ENCODE data around the gene AGO4.

DNA sequence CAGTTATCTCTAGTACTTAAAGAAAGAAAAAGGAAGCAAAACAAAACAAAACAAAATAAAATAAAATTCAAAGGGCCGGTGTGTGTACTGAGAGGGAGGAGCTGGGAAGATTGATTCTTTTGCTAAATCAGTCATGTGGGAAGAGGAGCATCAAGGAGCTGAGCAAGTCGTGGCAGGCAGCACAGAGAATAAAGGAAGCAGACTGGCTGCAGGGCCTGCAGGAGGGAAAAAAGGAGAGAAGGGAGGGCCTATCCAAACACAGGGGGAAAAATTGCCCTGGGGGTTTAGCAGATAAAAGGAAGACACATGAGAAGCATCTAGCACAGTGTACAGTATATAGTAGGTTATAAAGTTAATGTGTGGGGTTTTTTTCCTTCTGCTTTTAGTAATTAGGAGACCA lies 27.6 kb downstream of the AGO4 start:
- TF ChIP-seq CTCF (conservative IDR thresholded peaks at IDR 0.05; ENCODE audit: low read depth, low read length) (no peak), EZH2 (IDR thresholded peaks at IDR 0.05; ENCODE audit: borderline replicate concordance, low read depth, low read length, poor library complexity, severe bottlenecking) (no peak)

Data from A673 (cell line).